ENCODE data around the gene PTPN3.

Gene PTPN3

GRCh38 chr9:109387206-109387605 is 110.9 kb downstream of the PTPN3 start:
- H2AK5ac ChIP-seq (ENCODE audit: low read length, severe bottlenecking): no peak overlapping the region
- H4K91ac ChIP-seq (ENCODE audit: low read length): no peak overlapping the region
- H2AFZ ChIP-seq (ENCODE audit: low read depth, low read length): no peak overlapping the region
- no peaks in the 10 kb centered on the region for H3K9me3 ChIP-seq (ENCODE audit: control insufficient read depth, low read length)
- no peaks in the 10 kb centered on the region for H3K4me1 ChIP-seq (ENCODE audit: control insufficient read depth, insufficient read depth, low read depth, low read length)
- H3K27me3 ChIP-seq (ENCODE audit: control insufficient read depth in 1 of 2, insufficient read depth in 1 of 2, low read length in 2 of 2): peaks cover 0 to 37% of the 10 kb centered on the region in 2 experiments
- no peak for DNase-seq
- no peak overlapping the region for H3K4me3 ChIP-seq (ENCODE audit: insufficient read depth in 1 of 2, low read depth in 1 of 2, low read length in 2 of 2)
- no peak overlapping the region for H3K14ac ChIP-seq (ENCODE audit: low read length in 2 of 2)
- peaks cover 0 to 66% of the 10 kb centered on the region in 2 experiments for H3K36me3 ChIP-seq (ENCODE audit: control insufficient read depth in 1 of 2, insufficient read depth in 2 of 2, low read depth in 1 of 2, low read length in 2 of 2)
- no peak overlapping the region for H3K27ac ChIP-seq (ENCODE audit: low read length, poor library complexity, severe bottlenecking)
- H3K4ac ChIP-seq (ENCODE audit: low read depth in 1 of 2, low read length in 2 of 2): no peak overlapping the region
- WGBS: 66% methylated on average over 3 of the region's 3 CpGs
- H3K18ac ChIP-seq (ENCODE audit: low read depth in 1 of 2, low read length in 2 of 2): no peak overlapping the region
- no peak overlapping the region for H3K9ac ChIP-seq (ENCODE audit: low read length)
- no peak overlapping the region for H2BK12ac ChIP-seq (ENCODE audit: low read length in 2 of 2)
- H3K79me1 ChIP-seq (replicated peaks; ENCODE audit: low read length, poor library complexity, severe bottlenecking): no peaks in the 10 kb centered on the region
- H2BK15ac ChIP-seq (ENCODE audit: low read depth, poor library complexity, severe bottlenecking): no peak overlapping the region
- H2BK120ac ChIP-seq (ENCODE audit: low read depth, low read length): no peak overlapping the region
- H3K23ac ChIP-seq (ENCODE audit: low read length in 2 of 2): no peak overlapping the region
- H2BK5ac ChIP-seq (ENCODE audit: low read depth, low read length, poor library complexity, severe bottlenecking): no peak overlapping the region
- H3K4me2 ChIP-seq (ENCODE audit: low read length, poor library complexity, severe bottlenecking): no peak overlapping the region
- H4K8ac ChIP-seq (ENCODE audit: low read length): no peak overlapping the region

GRCh38 chr9:109385499-109385898 is 112.6 kb downstream of the PTPN3 start:
- H3K4me1 ChIP-seq (ENCODE audit: control insufficient read depth, insufficient read depth, low read depth, low read length): peaks cover 9% of the 10 kb centered on the region
- H2AK5ac ChIP-seq (ENCODE audit: low read length, severe bottlenecking): no peak overlapping the region
- H3K4me2 ChIP-seq (ENCODE audit: low read length, poor library complexity, severe bottlenecking): no peak overlapping the region
- no peak overlapping the region for H4K8ac ChIP-seq (ENCODE audit: low read length)
- no peak overlapping the region for H3K23ac ChIP-seq (ENCODE audit: low read length in 2 of 2)
- no peak overlapping the region for H3K14ac ChIP-seq (ENCODE audit: low read length in 2 of 2)
- H3K27ac ChIP-seq (ENCODE audit: low read length, poor library complexity, severe bottlenecking): no peak overlapping the region
- H3K36me3 ChIP-seq (ENCODE audit: control insufficient read depth in 1 of 2, insufficient read depth in 2 of 2, low read depth in 1 of 2, low read length in 2 of 2): peaks cover 0 to 77% of the 10 kb centered on the region in 2 experiments
- no peak overlapping the region for H3K4ac ChIP-seq (ENCODE audit: low read depth in 1 of 2, low read length in 2 of 2)
- no peak overlapping the region for H3K4me3 ChIP-seq (ENCODE audit: insufficient read depth in 1 of 2, low read depth in 1 of 2, low read length in 2 of 2)
- no peaks in the 10 kb centered on the region for H3K79me1 ChIP-seq (replicated peaks; ENCODE audit: low read length, poor library complexity, severe bottlenecking)
- no peak for DNase-seq
- WGBS: 77% methylated on average over 3 of the region's 3 CpGs
- H3K9me3 ChIP-seq (ENCODE audit: control insufficient read depth, low read length): no peaks in the 10 kb centered on the region
- H2BK12ac ChIP-seq (ENCODE audit: low read length in 2 of 2): no peak overlapping the region
- no peak overlapping the region for H3K9ac ChIP-seq (ENCODE audit: low read length)
- H2AFZ ChIP-seq (ENCODE audit: low read depth, low read length): no peak overlapping the region
- no peak overlapping the region for H4K91ac ChIP-seq (ENCODE audit: low read length)
- H2BK5ac ChIP-seq (ENCODE audit: low read depth, low read length, poor library complexity, severe bottlenecking): no peak overlapping the region
- H2BK15ac ChIP-seq (ENCODE audit: low read depth, poor library complexity, severe bottlenecking): no peak overlapping the region
- peaks cover 0 to 45% of the 10 kb centered on the region in 2 experiments for H3K27me3 ChIP-seq (ENCODE audit: control insufficient read depth in 1 of 2, insufficient read depth in 1 of 2, low read length in 2 of 2)
- no peak overlapping the region for H2BK120ac ChIP-seq (ENCODE audit: low read depth, low read length)
- no peak overlapping the region for H3K18ac ChIP-seq (ENCODE audit: low read depth in 1 of 2, low read length in 2 of 2)

- H2BK15ac ChIP-seq (ENCODE audit: low read depth, poor library complexity, severe bottlenecking): no peak overlapping the region
- H3K23ac ChIP-seq (ENCODE audit: low read length in 2 of 2): no peak overlapping the region
- H2BK120ac ChIP-seq (ENCODE audit: low read depth, low read length): no peak overlapping the region
- no peak overlapping the region for H3K9ac ChIP-seq (ENCODE audit: low read length)
- no peak overlapping the region for H2BK5ac ChIP-seq (ENCODE audit: low read depth, low read length, poor library complexity, severe bottlenecking)
- no peak for DNase-seq
- H3K79me1 ChIP-seq (replicated peaks; ENCODE audit: low read length, poor library complexity, severe bottlenecking): no peaks in the 10 kb centered on the region
- no peak overlapping the region for H3K4me2 ChIP-seq (ENCODE audit: low read length, poor library complexity, severe bottlenecking)
- H3K18ac ChIP-seq (ENCODE audit: low read depth in 1 of 2, low read length in 2 of 2): no peak overlapping the region
- H3K4me1 ChIP-seq (ENCODE audit: control insufficient read depth, insufficient read depth, low read depth, low read length): peaks cover 9% of the 10 kb centered on the region
- no peak overlapping the region for H2AK5ac ChIP-seq (ENCODE audit: low read length, severe bottlenecking)
- H3K36me3 ChIP-seq (ENCODE audit: control insufficient read depth in 1 of 2, insufficient read depth in 2 of 2, low read depth in 1 of 2, low read length in 2 of 2): peaks cover 0 to 78% of the 10 kb centered on the region in 2 experiments
- no peak overlapping the region for H3K27ac ChIP-seq (ENCODE audit: low read length, poor library complexity, severe bottlenecking)
- no peak overlapping the region for H3K4ac ChIP-seq (ENCODE audit: low read depth in 1 of 2, low read length in 2 of 2)
- no peak overlapping the region for H2AFZ ChIP-seq (ENCODE audit: low read depth, low read length)
- H4K91ac ChIP-seq (ENCODE audit: low read length): no peak overlapping the region
- no peak overlapping the region for H4K8ac ChIP-seq (ENCODE audit: low read length)
- 95% methylated on average over 10 of the region's 10 CpGs for WGBS
- H2BK12ac ChIP-seq (ENCODE audit: low read length in 2 of 2): no peak overlapping the region
- no peak overlapping the region for H3K4me3 ChIP-seq (ENCODE audit: insufficient read depth in 1 of 2, low read depth in 1 of 2, low read length in 2 of 2)
- H3K14ac ChIP-seq (ENCODE audit: low read length in 2 of 2): no peak overlapping the region
- peaks cover 0 to 47% of the 10 kb centered on the region in 2 experiments for H3K27me3 ChIP-seq (ENCODE audit: control insufficient read depth in 1 of 2, insufficient read depth in 1 of 2, low read length in 2 of 2)
- H3K9me3 ChIP-seq (ENCODE audit: control insufficient read depth, low read length): no peaks in the 10 kb centered on the region
These were observed 114.2 kb downstream of the PTPN3 start for GRCh38 chr9:109383947-109384346.

DNA sequence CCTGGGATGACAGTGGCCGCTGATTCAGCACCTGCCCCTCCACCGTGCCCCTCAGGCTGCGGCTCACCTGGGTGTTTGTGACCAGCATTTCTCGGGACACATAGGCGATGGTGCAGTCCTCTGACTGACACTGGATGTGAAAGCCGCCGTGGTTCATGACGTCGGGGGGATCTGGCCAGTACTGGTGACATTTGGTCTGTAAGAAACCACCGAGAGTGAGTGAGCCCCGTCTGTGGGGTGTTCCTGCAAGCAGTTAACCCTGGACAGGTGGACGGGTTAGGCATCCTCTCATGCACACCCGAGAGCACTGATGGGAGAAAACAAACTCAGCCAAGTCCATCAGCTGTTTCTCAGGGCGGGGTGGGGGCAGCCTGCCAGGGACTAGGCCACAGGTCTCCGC is 114.8 kb downstream of the PTPN3 start:
- no peak overlapping the region for H2BK12ac ChIP-seq (ENCODE audit: low read length in 2 of 2)
- no peak overlapping the region for H3K4me3 ChIP-seq (ENCODE audit: insufficient read depth in 1 of 2, low read depth in 1 of 2, low read length in 2 of 2)
- no peak overlapping the region for H3K23ac ChIP-seq (ENCODE audit: low read length in 2 of 2)
- peaks cover 0 to 47% of the 10 kb centered on the region in 2 experiments for H3K27me3 ChIP-seq (ENCODE audit: control insufficient read depth in 1 of 2, insufficient read depth in 1 of 2, low read length in 2 of 2)
- no peak overlapping the region for H2AK5ac ChIP-seq (ENCODE audit: low read length, severe bottlenecking)
- no peak overlapping the region for H4K91ac ChIP-seq (ENCODE audit: low read length)
- peaks cover 9% of the 10 kb centered on the region for H3K4me1 ChIP-seq (ENCODE audit: control insufficient read depth, insufficient read depth, low read depth, low read length)
- H4K8ac ChIP-seq (ENCODE audit: low read length): no peak overlapping the region
- peaks cover 0 to 78% of the 10 kb centered on the region in 2 experiments for H3K36me3 ChIP-seq (ENCODE audit: control insufficient read depth in 1 of 2, insufficient read depth in 2 of 2, low read depth in 1 of 2, low read length in 2 of 2)
- H3K18ac ChIP-seq (ENCODE audit: low read depth in 1 of 2, low read length in 2 of 2): no peak overlapping the region
- no peak overlapping the region for H3K4me2 ChIP-seq (ENCODE audit: low read length, poor library complexity, severe bottlenecking)
- H3K79me1 ChIP-seq (replicated peaks; ENCODE audit: low read length, poor library complexity, severe bottlenecking): no peaks in the 10 kb centered on the region
- no peak overlapping the region for H3K9ac ChIP-seq (ENCODE audit: low read length)
- WGBS: 92% methylated on average over 15 of the region's 15 CpGs
- H2BK15ac ChIP-seq (ENCODE audit: low read depth, poor library complexity, severe bottlenecking): no peak overlapping the region
- no peak overlapping the region for H2AFZ ChIP-seq (ENCODE audit: low read depth, low read length)
- H3K9me3 ChIP-seq (ENCODE audit: control insufficient read depth, low read length): no peaks in the 10 kb centered on the region
- no peak overlapping the region for H3K27ac ChIP-seq (ENCODE audit: low read length, poor library complexity, severe bottlenecking)
- no peak overlapping the region for H2BK120ac ChIP-seq (ENCODE audit: low read depth, low read length)
- H3K14ac ChIP-seq (ENCODE audit: low read length in 2 of 2): no peak overlapping the region
- no peak overlapping the region for H3K4ac ChIP-seq (ENCODE audit: low read depth in 1 of 2, low read length in 2 of 2)
- H2BK5ac ChIP-seq (ENCODE audit: low read depth, low read length, poor library complexity, severe bottlenecking): no peak overlapping the region
- DNase-seq: no peak
